HL-60/S4 treated with phorbol 12-myristate 13-acetate at 8.2 ng/mL for 4 days and 3 days (cell line): Measurements from ENCODE around the gene RSRC2.

Experiments used
- in situ Hi-C: fragments of 300-500 bp; cut with MboI; formaldehyde crosslinking; loops from 2 replicates; pipeline ENCODE4 v1.15.0; 2022; ENCODE audit warnings: low sequenced_read_pairs

RSRC2 gene

GRCh38 chr12:122526683-122527477 lies at the start of gene RSRC2, which contains the start of gene KNTC1:
RSRC2 (minus strand) TSS chr12:122526936; CDS start chr12:122526853, 83 bp downstream.
KNTC1 (plus strand) TSS chr12:122527249; CDS start chr12:122530064, 2,815 bp downstream.
- in situ Hi-C loops, result no loop called here

GRCh38 chr12:122571821-122572220 lies 45.1 kb upstream of the RSRC2 start:
- in situ Hi-C loops, result loop anchor here (25.0 kb wide), 1 partner anchor 640 kb away; no protein-coding TSS in a partner anchor

- in situ Hi-C loops, result loop anchor here (25.0 kb wide), 1 partner anchor 642 kb away; no protein-coding TSS in a partner anchor
Observed at GRCh38 chr12:122570006-122570405, 43.3 kb upstream of the RSRC2 start.

GRCh38 chr12:122569288-122569687 lies 42.6 kb upstream of the RSRC2 start:
- in situ Hi-C loops, result loop anchor here (25.0 kb wide), 1 partner anchor 643 kb away; no protein-coding TSS in a partner anchor

- in situ Hi-C loops, result loop anchor here (25.0 kb wide), 1 partner anchor 645 kb away; no protein-coding TSS in a partner anchor
Observed at GRCh38 chr12:122566816-122567215, 40.1 kb upstream of the RSRC2 start.

- in situ Hi-C loops, result loop anchor here (25.0 kb wide), 1 partner anchor 649 kb away; no protein-coding TSS in a partner anchor
Observed at GRCh38 chr12:122563361-122563760, 36.6 kb upstream of the RSRC2 start.

GRCh38 chr12:122560138-122560537 lies 33.4 kb upstream of the RSRC2 start:
- in situ Hi-C loops, result loop anchor here (25.0 kb wide), 1 partner anchor 652 kb away; no protein-coding TSS in a partner anchor

GRCh38 chr12:122558745-122559641 lies 32.3 kb upstream of the RSRC2 start:
- in situ Hi-C loops, result loop anchor here (25.0 kb wide), 1 partner anchor 653 kb away; no protein-coding TSS in a partner anchor

GRCh38 chr12:122547330-122547729 lies 20.6 kb upstream of the RSRC2 start:
- in situ Hi-C loops, result no loop called here

- in situ Hi-C loops, result no loop called here
Observed at GRCh38 chr12:122545855-122546254, 19.1 kb upstream of the RSRC2 start.

GRCh38 chr12:122544537-122544936 lies 17.8 kb upstream of the RSRC2 start:
- in situ Hi-C loops, result no loop called here

GRCh38 chr12:122538496-122538895 lies 11.8 kb upstream of the RSRC2 start:
- in situ Hi-C loops, result no loop called here

- in situ Hi-C loops, result no loop called here
Observed at GRCh38 chr12:122537021-122537420, 10.3 kb upstream of the RSRC2 start.

- in situ Hi-C loops, result no loop called here
Observed at GRCh38 chr12:122533856-122534255, 7.1 kb upstream of the RSRC2 start.

GRCh38 chr12:122528992-122529391 lies 2.3 kb upstream of the RSRC2 start:
- in situ Hi-C loops, result no loop called here

GRCh38 chr12:122528582-122528981 lies 1.8 kb upstream of the RSRC2 start:
- in situ Hi-C loops, result no loop called here

- in situ Hi-C loops, result no loop called here
Observed at GRCh38 chr12:122527478-122527944, 775 bp upstream of the RSRC2 start.

GRCh38 chr12:122523846-122524718 lies 2.7 kb downstream of the RSRC2 start:
- in situ Hi-C loops, result no loop called here

- in situ Hi-C loops, result no loop called here
Observed at GRCh38 chr12:122523280-122523679, 3.5 kb downstream of the RSRC2 start.

- in situ Hi-C loops, result no loop called here
Observed at GRCh38 chr12:122520676-122521075, 6.1 kb downstream of the RSRC2 start.
